Right forelimb (tissue), 1 donor: ENCODE measurements around the gene STAB1.

Experiments
- DNase-seq: peaks from one replicate; pipeline ENCODE4 v3.0.0-alpha.2; 2018

The STAB1 gene

DNA sequence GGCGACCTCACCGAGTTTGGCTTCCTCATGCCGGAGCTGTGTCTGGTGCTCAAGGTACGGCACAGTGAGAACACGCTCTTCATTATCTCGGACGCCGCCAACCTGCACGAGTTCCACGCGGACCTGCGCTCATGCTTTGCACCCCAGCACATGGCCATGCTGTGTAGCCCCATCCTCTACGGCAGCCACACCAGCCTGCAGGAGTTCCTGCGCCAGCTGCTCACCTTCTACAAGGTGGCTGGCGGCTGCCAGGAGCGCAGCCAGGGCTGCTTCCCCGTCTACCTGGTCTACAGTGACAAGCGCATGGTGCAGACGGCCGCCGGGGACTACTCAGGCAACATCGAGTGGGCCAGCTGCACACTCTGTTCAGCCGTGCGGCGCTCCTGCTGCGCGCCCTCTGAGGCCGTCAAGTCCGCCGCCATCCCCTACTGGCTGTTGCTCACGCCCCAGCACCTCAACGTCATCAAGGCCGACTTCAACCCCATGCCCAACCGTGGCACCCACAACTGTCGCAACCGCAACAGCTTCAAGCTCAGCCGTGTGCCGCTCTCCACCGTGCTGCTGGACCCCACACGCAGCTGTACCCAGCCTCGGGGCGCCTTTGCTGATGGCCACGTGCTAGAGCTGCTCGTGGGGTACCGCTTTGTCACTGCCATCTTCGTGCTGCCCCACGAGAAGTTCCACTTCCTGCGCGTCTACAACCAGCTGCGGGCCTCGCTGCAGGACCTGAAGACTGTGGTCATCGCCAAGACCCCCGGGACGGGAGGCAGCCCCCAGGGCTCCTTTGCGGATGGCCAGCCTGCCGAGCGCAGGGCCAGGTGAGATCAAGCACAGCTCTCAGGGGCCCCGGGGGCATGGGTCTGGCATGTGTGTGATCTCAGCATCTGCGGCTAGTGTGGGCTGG is 7.1 kb upstream of the STAB1 start:
- no peak for DNase-seq

- no peak for DNase-seq
Observed at GRCh38 chr3:52488746-52489145, 6.4 kb upstream of the STAB1 start.

- DNase-seq, result no peak
Observed at GRCh38 chr3:52489453-52489852, 5.7 kb upstream of the STAB1 start.

DNA sequence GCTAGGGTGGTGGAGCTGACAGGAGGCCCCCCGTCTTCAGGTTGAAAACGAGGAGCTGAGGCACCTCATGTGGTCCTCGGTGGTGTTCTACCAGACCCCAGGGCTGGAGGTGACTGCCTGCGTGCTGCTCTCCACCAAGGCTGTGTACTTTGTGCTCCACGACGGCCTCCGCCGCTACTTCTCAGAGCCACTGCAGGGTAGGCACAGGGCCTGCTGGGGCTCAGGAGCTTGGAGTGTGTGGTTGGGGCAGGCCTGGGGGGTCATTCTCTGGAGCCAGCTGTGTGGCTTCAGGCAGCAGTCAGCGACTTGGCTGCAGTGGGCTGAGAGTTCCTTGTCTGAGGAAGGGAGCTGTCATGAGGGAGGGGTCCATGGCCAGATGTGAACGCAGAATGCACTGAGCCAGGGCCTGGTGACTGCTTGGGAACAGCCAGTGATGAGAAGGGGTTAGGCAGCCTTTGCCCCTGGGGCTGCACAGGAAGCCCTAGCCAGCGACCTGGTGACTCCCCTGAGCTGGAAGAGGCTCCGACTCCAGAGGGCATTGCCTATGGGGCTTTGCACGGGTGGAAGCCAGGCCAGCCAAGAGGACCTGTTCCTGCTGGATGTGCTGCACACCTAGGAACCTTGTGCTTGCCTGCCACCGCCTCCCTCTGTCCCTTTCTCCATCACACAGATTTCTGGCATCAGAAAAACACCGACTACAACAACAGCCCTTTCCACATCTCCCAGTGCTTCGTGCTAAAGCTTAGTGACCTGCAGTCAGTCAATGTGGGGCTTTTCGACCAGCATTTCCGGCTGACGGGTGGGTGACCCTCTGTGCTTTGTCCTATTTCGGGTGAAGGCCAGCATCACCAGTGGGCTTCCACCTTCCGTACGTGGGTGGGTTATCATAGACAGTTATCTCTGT is 4.9 kb upstream of the STAB1 start:
- no peak for DNase-seq

- DNase-seq, result no peak
Observed at GRCh38 chr3:52490939-52491526, 4.1 kb upstream of the STAB1 start.

GRCh38 chr3:52492059-52492458 is 3.1 kb upstream of the STAB1 start:
- no peak for DNase-seq

- DNase-seq, result no peak
Observed at GRCh38 chr3:52493232-52494017, 1.7 kb upstream of the STAB1 start.

- DNase-seq, result no peak
Observed at GRCh38 chr3:52494445-52494844, 693 bp upstream of the STAB1 start.

GRCh38 chr3:52495777-52496602 is 852 bp downstream of the STAB1 start:
- no peak for DNase-seq

DNA sequence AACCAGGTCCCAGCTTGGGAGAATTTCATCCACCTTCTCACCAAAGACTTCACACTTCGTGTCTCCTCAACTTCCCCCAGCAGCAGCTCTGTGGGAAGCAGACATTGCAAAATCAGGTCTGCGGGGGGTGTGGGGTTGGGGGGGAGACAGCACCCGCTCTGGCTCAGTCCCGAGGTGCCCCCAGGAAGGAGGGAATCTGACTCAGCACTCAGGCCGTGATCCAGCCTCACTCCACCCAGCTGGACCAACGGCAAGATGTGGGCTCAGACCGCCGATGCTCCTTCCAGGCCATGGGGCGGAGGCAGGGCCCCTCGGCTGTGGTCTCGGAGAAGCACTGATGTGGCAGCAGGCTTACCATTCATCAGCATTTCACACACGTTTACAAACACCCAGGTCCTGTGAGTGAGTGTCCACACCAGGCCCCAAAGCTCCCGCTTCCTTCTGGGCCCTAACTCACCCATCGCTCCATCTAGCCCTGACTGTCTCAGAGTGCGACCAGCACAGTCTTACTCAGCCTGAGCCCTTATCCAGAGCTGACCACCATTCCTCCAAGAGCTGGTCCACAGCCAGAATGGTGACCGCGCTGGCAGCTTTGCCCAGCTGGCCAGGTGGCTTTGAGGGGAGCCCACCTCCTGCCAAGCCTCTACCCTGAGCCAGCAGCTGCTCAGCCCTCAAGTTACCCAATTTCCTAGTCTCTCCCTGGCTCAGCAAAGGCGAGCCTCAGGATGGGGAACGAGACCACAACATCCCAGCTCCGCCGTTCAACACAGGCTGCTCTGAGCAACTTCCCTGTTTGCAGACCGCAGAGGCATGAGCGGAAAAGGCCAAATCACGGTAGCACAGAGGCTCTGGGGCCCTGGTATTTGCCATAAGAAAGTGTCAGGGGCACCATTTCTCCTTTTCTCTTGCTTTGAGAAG is 3.3 kb downstream of the STAB1 start:
- DNase-seq, result peak; percentile 58

GRCh38 chr3:52501046-52501445 is 5.9 kb downstream of the STAB1 start:
- no peak for DNase-seq

DNA sequence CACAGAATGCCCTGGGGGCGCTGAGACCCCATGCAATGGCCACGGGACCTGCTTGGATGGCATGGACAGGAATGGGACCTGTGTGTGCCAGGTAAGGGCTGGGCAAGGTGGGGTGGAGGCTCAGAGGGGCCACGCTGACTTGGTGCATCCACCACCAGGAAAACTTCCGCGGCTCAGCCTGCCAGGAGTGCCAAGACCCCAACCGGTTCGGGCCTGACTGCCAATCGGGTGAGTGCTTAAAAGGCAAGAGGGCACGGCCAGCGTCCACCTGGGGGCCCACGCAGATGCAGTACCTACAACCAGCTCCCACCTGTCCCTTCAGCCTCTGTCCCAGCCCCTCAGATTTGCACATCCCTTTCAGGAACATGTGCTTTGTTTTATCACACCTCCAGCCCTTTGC is 6.9 kb downstream of the STAB1 start:
- no peak for DNase-seq

DNA sequence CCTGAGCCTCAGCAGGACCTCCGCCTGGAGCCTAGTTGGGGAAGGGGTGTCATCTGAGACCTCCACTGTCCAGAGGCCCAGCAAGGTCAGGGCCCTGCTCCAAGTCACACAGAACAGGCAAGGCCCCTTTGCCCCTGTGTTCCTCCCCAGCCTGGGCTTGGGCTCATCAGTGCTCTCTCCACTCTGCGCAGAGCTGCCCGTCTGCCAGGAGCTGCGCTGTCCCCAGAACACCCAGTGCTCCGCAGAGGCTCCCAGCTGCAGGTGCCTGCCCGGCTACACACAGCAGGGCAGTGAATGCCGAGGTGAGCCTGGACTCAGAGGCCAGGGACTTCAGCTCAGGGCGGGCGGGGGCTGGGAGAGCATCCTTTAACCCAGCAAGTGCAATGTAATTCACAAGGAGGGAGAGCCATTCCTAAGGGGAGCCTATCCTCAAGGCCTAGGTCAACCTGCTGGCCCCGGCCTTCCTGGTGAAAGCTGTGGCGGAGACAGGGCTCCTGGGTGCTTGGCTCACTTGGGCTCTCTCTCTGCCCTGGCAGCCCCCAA is 7.7 kb downstream of the STAB1 start:
- no peak for DNase-seq

DNA sequence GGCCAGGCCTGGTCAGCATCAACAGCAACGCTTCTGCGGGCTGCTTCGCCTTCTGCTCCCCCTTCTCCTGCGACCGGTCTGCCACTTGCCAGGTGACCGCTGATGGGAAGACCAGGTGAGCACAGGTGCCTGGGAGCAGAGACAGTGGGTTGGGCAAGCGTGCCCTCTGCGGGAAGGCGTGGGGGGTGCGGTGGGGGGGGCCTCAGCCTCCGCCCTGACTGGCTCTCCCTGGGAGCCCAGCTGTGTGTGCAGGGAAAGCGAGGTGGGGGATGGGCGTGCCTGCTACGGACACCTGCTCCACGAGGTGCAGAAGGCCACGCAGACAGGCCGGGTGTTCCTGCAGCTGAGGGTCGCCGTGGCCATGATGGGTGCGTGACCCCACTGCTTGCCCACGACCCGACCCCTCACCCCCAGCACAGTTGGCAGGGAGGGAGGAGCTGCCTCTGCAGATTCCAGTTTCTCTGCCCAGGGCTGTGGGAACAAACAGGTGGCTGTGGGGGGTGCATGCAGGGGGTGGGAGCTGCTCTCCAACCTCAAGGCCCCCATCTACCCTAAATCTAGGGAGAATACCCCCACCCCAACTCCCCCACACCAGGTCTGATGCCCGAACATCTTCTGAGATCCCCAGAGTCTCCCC is 8.8 kb downstream of the STAB1 start:
- no peak for DNase-seq

GRCh38 chr3:52504977-52505376 is 9.8 kb downstream of the STAB1 start:
- no peak for DNase-seq

GRCh38 chr3:52506266-52506966 is 11.3 kb downstream of the STAB1 start:
- DNase-seq, result no peak

DNA sequence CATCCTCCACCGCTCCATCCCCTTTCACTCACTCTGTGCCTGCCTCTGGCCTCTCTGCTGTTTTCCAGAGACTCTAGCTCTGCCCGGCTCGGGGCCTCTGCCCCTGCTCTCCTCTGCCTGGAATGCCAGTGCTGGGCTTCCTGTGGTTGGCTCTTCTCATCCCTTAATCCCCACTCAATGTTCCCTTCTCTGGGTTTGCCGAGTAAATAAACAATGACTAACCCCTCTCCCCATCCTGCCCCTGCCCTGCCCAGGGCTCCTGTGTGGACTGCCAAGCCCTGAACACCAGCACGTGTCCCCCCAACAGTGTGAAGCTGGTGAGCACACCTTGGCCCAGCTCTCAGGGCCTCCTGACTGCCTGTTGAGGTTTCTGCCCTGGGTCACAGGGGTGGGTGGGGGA is 12.2 kb downstream of the STAB1 start:
- no peak for DNase-seq

GRCh38 chr3:52509753-52510328 is 14.7 kb downstream of the STAB1 start:
- DNase-seq, result no peak

- DNase-seq, result no peak
Observed at GRCh38 chr3:52511509-52511908, 16.4 kb downstream of the STAB1 start.
